NCI-H2227 (cell line): ENCODE data around the gene CTBP2.

Experiments
- DNase-seq: peaks from one replicate; lab custom pipeline; 2025; ENCODE audit not compliant: unreplicated experiment; lab: John Stamatoyannopoulos, UW

Gene CTBP2

DNA sequence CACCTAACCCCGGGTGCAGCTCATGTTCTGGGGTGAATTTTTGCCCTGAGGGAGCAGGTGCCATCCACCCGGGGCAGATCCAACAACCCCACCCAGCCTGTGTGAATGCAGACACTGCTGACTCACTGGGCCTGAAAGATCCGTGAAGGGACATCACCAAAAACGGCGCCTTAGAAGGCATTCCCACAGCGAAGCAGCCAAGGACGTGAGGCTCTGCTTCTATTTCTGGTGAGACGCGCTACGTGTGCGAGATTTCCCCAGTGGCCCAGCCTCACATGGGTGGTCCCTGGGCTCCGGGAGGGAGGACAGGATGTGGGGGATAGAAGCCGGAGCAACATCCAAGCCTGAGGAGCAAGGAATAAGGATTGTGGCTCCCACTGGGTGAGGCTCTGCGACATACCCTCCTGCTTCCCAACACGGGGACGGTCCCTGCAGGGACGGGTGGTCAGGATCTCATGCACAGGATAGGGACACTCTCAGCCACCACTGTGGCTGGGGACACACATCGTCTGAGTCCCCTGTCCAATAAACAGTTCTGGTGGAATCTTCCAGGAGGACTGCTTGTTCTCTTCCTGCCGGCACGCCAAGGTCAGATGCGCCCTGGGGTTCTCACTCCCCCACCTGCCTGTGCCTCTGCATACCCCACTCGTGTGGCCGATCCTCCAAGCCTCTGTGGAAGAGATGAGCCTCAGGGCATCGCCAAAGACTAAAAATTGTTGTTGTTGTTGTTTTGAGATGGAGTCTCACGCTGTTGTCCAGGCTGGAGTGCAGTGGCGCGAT, 148.2 kb downstream of the CTBP2 start:
- no peak for DNase-seq

- no peak for DNase-seq
Observed at GRCh38 chr10:125011171-125011925, 149.0 kb downstream of the CTBP2 start.

- DNase-seq, result no peak
Observed at GRCh38 chr10:125010362-125010761, 150.0 kb downstream of the CTBP2 start.

- no peak for DNase-seq
Observed at GRCh38 chr10:125009661-125010161, 150.7 kb downstream of the CTBP2 start.

DNA sequence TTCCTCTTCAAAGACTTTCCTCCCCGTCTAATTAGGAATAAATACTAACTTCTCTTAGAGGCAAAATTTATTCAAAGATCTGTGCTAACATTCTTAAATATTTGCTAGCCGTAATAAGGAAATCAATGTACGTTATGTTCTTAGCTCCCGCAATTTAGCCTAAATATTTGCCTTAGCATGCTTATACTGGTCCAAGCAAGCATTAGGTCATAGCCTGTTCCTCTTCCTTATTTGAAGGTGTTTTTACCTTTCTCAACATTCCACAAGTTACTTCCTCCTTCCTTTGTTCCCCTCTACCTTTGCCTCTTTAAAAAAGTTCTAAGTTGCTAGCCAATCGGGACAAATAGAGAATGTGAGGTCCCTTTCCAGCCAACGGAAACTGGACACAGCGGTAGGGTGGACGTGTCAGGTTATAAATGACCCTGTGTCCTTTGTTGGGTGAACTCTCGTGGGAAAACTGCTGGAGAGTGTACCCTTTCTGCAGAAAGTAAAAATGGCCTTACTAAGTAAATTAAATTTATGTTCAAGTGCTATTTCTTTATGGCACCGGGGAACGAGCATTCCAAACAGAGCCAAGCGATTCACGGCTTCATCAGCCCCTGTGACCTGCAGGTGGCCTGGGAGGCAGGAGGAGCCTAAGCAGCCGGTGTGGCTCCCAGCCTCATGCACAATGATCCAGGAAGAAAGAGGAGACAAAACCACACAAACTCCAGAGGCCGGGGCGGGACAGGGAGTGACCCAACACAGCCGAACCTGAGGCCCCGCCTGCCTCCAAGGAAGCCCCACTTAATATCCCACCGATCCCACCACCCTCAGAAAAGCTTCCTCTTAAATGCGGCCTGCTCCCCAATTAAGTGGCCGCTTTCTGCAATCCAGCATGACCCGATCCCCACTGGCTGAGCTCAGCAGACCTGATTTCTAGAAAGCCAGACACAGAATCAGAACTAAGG, 151.4 kb downstream of the CTBP2 start:
- DNase-seq, result no peak

GRCh38 chr10:125007436-125007835, 152.9 kb downstream of the CTBP2 start:
- DNase-seq, result no peak

GRCh38 chr10:125006921-125007426, 153.4 kb downstream of the CTBP2 start:
- no peak for DNase-seq

GRCh38 chr10:125006188-125006680, 154.1 kb downstream of the CTBP2 start:
- no peak for DNase-seq

GRCh38 chr10:125005312-125006187, 154.8 kb downstream of the CTBP2 start:
- no peak for DNase-seq

DNA sequence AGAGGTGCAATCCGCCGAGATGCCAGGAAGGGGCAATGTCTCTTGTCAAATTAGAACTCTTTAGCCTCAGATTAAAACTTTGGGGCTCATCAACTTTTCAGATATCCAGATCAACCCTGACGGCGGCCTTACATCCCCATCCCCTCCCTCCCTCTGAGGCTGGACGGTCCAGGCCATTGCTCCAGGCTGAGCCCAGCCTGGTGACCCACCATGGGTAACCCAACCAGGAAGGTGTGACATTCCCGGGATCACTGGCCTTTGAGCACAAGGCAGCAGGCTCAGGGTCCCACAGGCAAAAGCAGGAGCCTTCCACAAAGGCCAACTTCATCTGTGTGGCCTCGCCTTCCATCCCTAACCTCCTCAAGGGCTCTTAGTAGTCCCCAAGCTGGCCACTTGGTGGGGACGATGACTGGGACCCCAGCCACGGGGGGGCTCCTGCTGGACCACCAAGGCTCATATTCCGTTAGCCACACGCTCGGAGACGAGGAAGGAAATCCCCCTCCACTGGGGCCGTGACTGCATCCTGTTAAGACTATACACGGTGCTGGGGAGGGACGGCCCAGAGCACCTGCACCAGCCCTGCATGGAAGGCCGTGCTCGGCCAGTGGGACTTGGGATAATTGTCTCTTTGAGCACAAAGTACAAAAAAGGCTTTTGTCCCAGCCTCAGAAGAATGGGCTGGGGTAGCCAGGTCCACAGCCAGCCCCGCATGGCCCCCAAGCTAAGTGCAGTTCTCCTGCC, 155.6 kb downstream of the CTBP2 start:
- no peak for DNase-seq

DNA sequence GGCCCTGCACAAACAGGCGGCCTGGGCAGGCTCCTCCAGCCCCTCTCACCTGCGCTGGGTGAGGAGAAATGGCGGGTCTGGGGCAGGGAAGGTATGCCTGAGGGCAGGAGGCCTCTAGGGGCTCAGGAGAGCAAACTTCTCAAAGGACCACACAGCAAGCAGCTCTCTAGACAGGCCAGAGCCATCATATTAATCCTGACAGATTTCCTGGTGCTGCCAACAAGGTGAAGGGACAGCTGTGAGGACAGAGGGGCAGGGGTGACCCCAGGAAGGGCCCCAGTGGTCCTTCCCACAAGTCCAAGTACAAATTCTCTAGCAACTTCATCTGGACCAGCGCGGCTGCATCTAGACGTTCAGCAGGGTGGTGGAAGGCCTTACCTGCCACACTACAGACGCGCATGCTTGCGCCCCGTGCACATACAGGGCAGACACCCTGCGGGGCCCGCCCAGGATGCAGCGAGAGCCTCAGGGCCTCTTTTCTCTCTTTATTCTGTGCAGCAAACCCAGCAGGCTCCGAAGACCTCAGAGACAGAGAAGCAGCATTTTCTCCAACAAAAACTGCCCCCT, 156.4 kb downstream of the CTBP2 start:
- DNase-seq, result no peak

DNA sequence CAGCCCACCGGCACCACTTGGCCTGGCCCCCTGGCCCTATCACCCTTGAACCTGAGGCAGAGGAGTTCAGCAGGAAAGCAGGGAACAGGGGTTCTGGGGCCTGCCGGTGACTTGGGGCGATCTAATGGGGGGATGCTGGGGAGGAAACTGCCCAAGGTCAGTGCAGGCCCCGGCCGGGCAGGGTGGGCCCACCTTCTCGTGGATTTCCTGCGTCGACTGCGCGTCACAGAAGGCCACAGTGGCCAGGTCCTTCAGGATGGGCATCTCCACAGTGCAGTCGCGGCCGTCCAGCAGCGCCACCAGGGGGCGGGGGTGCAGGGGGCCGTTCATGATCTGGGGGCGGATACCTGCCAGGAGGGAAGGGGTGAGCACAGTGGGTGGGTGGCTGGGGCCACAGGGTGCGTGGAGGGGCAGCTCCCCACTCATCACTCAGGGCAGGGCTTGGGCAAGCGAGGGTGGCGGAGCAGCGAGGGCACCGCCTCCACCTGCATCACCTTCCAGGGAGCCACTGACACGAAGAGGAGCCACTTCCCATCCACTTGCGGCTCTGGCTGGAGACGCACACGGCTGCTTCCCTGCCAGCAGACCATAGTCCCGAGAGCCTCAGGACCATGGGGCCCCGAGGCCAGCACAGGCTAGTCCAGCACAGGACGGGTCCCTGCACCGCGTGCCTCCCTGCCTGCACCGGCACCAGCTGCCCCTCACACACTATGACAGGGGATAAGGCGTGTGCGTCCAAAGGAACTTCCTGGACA, 157.0 kb downstream of the CTBP2 start:
- no peak for DNase-seq

DNA sequence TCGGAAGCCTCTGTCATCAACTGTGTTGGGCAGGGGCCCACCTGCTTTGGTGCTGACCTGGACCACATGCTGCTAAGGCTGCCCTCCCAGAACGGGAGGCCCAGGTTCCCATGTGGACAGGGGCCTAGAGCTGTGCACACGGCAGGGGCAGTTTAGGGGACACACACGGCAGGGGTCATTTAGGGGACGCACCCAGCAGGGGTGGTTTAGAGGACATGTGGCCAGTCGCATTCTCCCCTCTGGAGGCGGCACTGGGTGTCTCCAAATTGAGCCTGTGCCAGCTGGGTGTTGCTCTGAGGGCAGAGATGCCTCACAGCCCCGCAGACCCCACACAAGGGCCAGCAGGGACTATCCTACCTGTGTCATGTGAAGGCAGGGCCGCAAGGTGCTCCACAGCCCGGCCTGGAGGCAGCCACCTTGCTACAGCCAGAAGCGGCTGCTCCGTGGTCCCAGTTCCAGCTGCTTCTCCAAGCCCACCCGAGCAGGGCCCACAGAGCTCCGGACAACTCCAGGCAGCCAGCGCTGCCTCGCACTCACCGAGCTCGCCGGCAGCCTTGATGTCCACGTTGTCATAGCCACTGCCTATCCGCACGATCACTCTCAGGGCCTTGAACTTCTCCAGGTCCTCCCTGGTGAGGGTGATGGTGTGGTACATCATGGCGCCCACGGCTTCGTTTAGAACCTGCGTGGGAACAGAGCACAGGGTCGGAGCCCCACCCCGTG, 157.8 kb downstream of the CTBP2 start:
- DNase-seq, result no peak

DNA sequence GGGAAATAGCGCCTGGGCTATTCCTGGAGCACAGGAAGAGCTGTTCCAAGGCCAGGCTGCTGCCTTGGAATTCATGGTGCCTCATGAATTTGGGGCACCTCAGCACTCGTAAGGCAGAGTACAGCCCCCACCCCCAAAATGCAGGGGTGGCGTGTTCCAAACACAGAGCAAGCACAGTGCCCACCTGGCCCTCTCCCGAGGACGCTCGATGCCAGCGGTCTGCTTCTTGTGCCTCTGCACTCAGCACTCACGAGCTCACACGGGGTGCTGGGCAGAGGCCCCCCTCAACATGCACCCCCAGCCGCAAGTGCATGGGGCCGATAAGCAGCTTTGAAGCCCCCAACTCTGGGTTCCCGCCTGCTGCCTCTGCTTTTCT, 158.3 kb downstream of the CTBP2 start:
- DNase-seq, result no peak

GRCh38 chr10:125001313-125002046, 158.9 kb downstream of the CTBP2 start:
- DNase-seq, result no peak

DNA sequence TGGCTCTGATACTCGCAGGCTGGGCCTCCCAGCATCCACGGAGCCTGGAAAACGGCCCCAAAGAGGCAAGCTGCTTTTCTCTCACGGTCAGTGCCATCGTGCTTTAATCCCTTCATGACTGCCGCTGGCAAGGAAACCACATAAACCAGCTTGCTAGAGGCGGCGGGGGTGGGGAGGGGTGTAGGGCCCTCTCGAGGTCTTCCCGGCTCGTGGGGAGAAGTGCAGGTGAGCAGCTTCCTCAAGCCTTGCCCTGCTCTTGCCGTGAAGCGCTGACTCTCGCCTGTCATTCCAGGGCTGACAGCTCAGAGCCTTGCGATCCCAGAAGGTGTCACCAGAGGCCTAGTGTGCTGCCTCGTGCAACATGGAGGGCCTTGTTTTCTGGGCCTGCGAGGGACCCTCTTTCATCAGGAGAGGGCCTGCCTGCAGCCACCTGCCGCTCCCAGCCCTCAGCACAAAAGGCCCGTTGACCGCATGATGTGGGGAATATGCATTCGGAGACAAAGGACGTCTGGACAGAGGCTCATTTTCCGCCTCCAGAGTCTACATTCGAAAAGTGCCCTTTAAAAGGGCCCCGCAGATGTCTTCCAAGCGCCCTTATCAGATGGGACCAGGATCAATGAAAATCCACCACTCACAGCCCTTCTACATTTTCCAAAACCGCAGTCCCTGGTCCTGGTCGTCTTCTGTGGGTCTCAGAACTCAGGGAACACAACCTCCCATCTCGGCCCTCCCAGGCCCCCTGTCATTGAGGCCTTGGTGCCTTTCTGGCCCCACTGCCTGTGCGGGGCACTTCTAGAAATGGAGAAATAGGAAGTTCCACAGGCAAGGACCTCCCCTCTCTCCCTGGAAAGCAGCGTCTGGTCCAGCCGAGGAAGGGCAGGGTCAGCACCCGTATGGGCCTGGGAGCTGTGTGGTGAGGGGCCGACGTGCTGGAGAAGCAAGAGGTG, 159.7 kb downstream of the CTBP2 start:
- no peak for DNase-seq
